Left cardiac atrium (tissue), 4 donors: ENCODE measurements around the gene HNRNPUL2. TPM values are rescaled to one million over a fixed set of nuclear protein-coding genes. Genes with fewer than 3 reads are reported as not detected.
"Not testable (repeated sequence)": the region's sequence is repeated elsewhere in the genome, so short reads cannot be mapped to it uniquely, and the experiment has no call there.

Experiments
- ATAC-seq, 2 donors: fragments of 200-7000 bp; cut with Tn5 transposase; one replicate each; pipeline ENCODE4 v1.9.1; 2020; ENCODE audit warnings: mild to moderate bottlenecking in 2 of 2, moderate library complexity in 2 of 2
- DNase-seq: peaks from one replicate; pipeline ENCODE4 v3.0.0-alpha.2; 2020
- intact Hi-C, 2 donors: fragments of 100-400 bp; cut with DNase I; formaldehyde crosslinking; loops; one replicate each; pipeline versions ENCODE4 v1.14.1 to v1.15.1; 2022 to 2023
- total RNA-seq, 2 donors: library from RNA; stranded (reverse); fragmentation: NEBNext Ultra II Directional; extraction: Animal tissue kit (Norgen Biotek cat#: 25700); gene quantifications; one replicate each; pipeline ENCODE4 v1.2.1, GENCODE V29; 2021
- donor health status: DM: no; HTN: yes; CAD: no.
- donor health status: DM: no; HTN: yes; CAD: no; lungs with severe emphysema.
- donor health status: DM: yes; HTN: yes; CAD: no.
- donor health status: Dilated cardiomyopathy.

HNRNPUL2 gene
- total RNA-seq, 2 donors from 2014 or later: 31.0 to 36.2 TPM

GRCh38 chr11:62707277-62707861, 19.9 kb downstream of the HNRNPUL2 start, which contains the start of the genes BSCL2 and GNG3:
Gene BSCL2, minus strand, starts transcription at chr11:62707424. Its CDS starts 229 bp downstream, at chr11:62707195.
Gene GNG3, plus strand, starts transcription at chr11:62707676. Its CDS starts 620 bp downstream, at chr11:62708296.
- DNase-seq (no peak), ATAC-seq (no peak)
- intact Hi-C loops: no loop called here

- no peak for ATAC-seq
- intact Hi-C loops: no loop called here
- DNase-seq: no peak
Measured at GRCh38 chr11:62706850-62707247, 20.4 kb downstream of the HNRNPUL2 start.

GRCh38 chr11:62705880-62706849, 21.1 kb downstream of the HNRNPUL2 start:
- intact Hi-C loops: no loop called here
- DNase-seq (peak; percentile 97), ATAC-seq (peak; percentile 89 to 91)

GRCh38 chr11:62705413-62705812, 21.8 kb downstream of the HNRNPUL2 start:
- intact Hi-C loops: no loop called here
- DNase-seq (no peak), ATAC-seq (no peak)

GRCh38 chr11:62703921-62704320, 23.3 kb downstream of the HNRNPUL2 start:
- ATAC-seq, DNase-seq, intact Hi-C loops: not testable (repeated sequence)

- ATAC-seq: no peak
- intact Hi-C loops: no loop called here
- DNase-seq: no peak
Measured at GRCh38 chr11:62702246-62702645, 25.0 kb downstream of the HNRNPUL2 start.

- ATAC-seq: peak; percentile 80 to 81
- intact Hi-C loops: loop anchor here (10.0 kb wide), 2 partner anchors 300 to 310 kb away; no protein-coding TSS in a partner anchor
- DNase-seq: peak; percentile 86
Measured at GRCh38 chr11:62694455-62695167, 32.6 kb downstream of the HNRNPUL2 start.

- DNase-seq: not testable (repeated sequence)
- intact Hi-C loops: loop anchor here (10.0 kb wide), 2 partner anchors 299 to 309 kb away; no protein-coding TSS in a partner anchor
Measured at GRCh38 chr11:62693624-62694023, 33.6 kb downstream of the HNRNPUL2 start.

GRCh38 chr11:62689421-62690183, 37.7 kb downstream of the HNRNPUL2 start, which contains the start of gene LRRN4CL:
Gene LRRN4CL, minus strand, starts transcription at chr11:62689530. Its CDS starts 1,022 bp downstream, at chr11:62688508.
- ATAC-seq (peak; percentile 80 to 88), DNase-seq (peak; percentile 82)
- intact Hi-C loops: loop anchor here (10.0 kb wide), 2 partner anchors 295 to 305 kb away; no protein-coding TSS in a partner anchor

More at GRCh38 chr11:62693624-62694023, 33.6 kb downstream of the HNRNPUL2 start:
- not testable (repeated sequence) for ATAC-seq

GRCh38 chr11:62688491-62688890, 38.8 kb downstream of the HNRNPUL2 start:
- peak in 1 of 2 donors; percentile 35 for ATAC-seq
- DNase-seq: no peak
- intact Hi-C loops: no loop called here

GRCh38 chr11:62687508-62688396, 39.5 kb downstream of the HNRNPUL2 start:
- ATAC-seq: peak; percentile 27 to 31

GRCh38 chr11:62682518-62682917, 44.7 kb downstream of the HNRNPUL2 start:
- intact Hi-C loops: no loop called here
- no peak for ATAC-seq
- DNase-seq: no peak

More at GRCh38 chr11:62687508-62688396, 39.5 kb downstream of the HNRNPUL2 start:
- DNase-seq: no peak
- intact Hi-C loops: no loop called here

GRCh38 chr11:62680825-62681240, 46.4 kb downstream of the HNRNPUL2 start:
- intact Hi-C loops: no loop called here
- DNase-seq (peak; percentile 44), ATAC-seq (peak; percentile 61 to 72)

GRCh38 chr11:62678770-62679696, 48.2 kb downstream of the HNRNPUL2 start, which contains the start of gene UBXN1:
Gene UBXN1, minus strand, starts transcription at chr11:62679073. Its CDS starts 150 bp downstream, at chr11:62678923.
- DNase-seq: peak; percentile 95
- peak; percentile 90 to 93 for ATAC-seq
- intact Hi-C loops: no loop called here

- intact Hi-C loops: no loop called here
- no peak for DNase-seq
- ATAC-seq: no peak
Measured at GRCh38 chr11:62678433-62678769, 48.9 kb downstream of the HNRNPUL2 start.

- DNase-seq (no peak), ATAC-seq (no peak)
- intact Hi-C loops: no loop called here
Measured at GRCh38 chr11:62677714-62678113, 49.5 kb downstream of the HNRNPUL2 start.
